Body of pancreas (tissue), 4 donors: ENCODE data around the gene CNGB1.

ENCODE experiments used
- POLR2A ChIP-seq, 3 donors: fragments of 450-650 bp; IDR thresholded peaks; one replicate each; pipeline ENCODE4 v1.6.1; 2016; ENCODE audit warnings: antibody characterized with exemption in 3 of 3, mild to moderate bottlenecking in 2 of 3
- TF ChIP-seq, protein P1 (sequence below), 7 experiments: fragments of 450-650 bp in 4 of 7; fragments of 200-600 bp in 3 of 7; sonication (generic) in 3 of 7; IDR thresholded peaks; one replicate each; pipeline ENCODE4 v1.5.1; 2016 to 2019; ENCODE audit warnings: antibody characterized with exemption in 7 of 7

DNA sequence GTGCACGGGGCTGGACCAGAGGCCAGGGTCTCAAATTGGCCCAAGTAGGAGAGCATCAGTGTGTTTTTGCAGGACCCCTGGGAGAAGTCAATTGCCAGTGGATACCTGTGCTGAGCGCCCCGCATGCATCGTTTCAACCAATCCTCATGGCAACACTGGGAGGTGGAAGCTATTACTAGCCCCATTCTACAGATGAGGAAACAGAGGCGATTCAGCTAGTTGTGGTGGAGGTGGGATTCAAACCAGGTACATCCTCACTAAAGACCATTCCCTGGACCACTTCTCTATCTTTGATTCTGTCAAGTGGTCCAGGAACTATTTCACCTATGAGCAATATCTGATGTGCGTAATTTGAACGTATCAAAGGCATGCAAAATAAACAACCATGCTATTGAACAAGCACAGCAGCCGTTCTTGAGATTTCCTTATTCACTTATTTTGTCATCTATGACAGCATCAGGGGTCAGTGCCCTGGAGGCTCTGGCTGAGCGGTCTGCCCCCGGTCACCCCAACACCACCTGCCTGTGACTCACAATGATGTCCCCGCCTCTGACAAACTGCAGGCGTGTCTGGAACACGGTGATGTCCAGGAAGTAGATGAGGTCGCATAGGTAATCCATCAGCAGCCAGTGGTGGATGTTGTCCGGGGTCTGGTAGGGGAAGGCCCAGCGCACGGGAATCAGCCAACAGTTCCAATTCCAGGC, 54.0 kb downstream of the CNGB1 start:
- TF ChIP-seq, protein P1, sequence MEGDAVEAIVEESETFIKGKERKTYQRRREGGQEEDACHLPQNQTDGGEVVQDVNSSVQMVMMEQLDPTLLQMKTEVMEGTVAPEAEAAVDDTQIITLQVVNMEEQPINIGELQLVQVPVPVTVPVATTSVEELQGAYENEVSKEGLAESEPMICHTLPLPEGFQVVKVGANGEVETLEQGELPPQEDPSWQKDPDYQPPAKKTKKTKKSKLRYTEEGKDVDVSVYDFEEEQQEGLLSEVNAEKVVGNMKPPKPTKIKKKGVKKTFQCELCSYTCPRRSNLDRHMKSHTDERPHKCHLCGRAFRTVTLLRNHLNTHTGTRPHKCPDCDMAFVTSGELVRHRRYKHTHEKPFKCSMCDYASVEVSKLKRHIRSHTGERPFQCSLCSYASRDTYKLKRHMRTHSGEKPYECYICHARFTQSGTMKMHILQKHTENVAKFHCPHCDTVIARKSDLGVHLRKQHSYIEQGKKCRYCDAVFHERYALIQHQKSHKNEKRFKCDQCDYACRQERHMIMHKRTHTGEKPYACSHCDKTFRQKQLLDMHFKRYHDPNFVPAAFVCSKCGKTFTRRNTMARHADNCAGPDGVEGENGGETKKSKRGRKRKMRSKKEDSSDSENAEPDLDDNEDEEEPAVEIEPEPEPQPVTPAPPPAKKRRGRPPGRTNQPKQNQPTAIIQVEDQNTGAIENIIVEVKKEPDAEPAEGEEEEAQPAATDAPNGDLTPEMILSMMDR (IDR thresholded peaks at IDR 0.05): no peak
- TF ChIP-seq POLR2A (IDR thresholded peaks at IDR 0.05): no peak
